Sigmoid colon (tissue), 3 donors: Measurements from ENCODE around the gene STRA8.

Experiments
- POLR2A ChIP-seq, 2 donors: fragments of 450-650 bp; IDR thresholded peaks; one replicate each; pipeline ENCODE4 v1.6.1; 2016; ENCODE audit warnings: antibody characterized with exemption in 2 of 2, mild to moderate bottlenecking in 2 of 2, moderate library complexity in 2 of 2
- TF ChIP-seq, protein P1 (sequence below), 4 experiments: fragments of 450-650 bp in 3 of 4; fragments of 200-600 bp in 1 of 4; IDR thresholded peaks; one replicate each; pipeline ENCODE4 v1.5.1; 2016 to 2019; ENCODE audit warnings: antibody characterized with exemption in 4 of 4, mild to moderate bottlenecking in 3 of 4, moderate library complexity in 2 of 4

DNA sequence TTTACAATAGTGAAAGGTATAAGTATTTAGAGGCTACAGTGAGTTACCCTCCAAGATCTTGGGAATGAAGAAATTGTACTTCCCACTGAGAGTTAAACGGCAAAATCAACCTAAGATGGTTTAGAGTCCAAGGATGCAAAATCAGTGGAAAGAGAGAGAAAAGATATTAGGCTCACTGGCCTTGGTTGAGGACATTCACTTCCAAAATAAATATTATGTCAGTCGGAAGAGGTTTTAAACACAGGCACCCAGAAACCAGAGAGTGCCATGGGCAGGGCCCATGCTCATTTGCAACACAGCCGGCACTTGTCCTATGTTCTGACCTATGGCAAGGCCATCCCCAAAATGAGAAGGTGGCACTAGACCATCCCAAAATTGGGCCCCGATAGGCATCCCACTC, 18.5 kb upstream of the STRA8 start:
- no peak for TF ChIP-seq POLR2A (IDR thresholded peaks at IDR 0.05)
- TF ChIP-seq, protein P1, sequence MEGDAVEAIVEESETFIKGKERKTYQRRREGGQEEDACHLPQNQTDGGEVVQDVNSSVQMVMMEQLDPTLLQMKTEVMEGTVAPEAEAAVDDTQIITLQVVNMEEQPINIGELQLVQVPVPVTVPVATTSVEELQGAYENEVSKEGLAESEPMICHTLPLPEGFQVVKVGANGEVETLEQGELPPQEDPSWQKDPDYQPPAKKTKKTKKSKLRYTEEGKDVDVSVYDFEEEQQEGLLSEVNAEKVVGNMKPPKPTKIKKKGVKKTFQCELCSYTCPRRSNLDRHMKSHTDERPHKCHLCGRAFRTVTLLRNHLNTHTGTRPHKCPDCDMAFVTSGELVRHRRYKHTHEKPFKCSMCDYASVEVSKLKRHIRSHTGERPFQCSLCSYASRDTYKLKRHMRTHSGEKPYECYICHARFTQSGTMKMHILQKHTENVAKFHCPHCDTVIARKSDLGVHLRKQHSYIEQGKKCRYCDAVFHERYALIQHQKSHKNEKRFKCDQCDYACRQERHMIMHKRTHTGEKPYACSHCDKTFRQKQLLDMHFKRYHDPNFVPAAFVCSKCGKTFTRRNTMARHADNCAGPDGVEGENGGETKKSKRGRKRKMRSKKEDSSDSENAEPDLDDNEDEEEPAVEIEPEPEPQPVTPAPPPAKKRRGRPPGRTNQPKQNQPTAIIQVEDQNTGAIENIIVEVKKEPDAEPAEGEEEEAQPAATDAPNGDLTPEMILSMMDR (IDR thresholded peaks at IDR 0.05), result no peak
